GM18867 (cell line): Measurements from ENCODE around the gene ZNF280B.
"Not testable (repeated sequence)": the region's sequence is repeated elsewhere in the genome, so short reads cannot be mapped to it uniquely, and the experiment has no call there.

ENCODE experiments used
- ATAC-seq: cut with Tn5 transposase; IDR thresholded peaks from one replicate; pipeline ENCODE4 v1.9.1; 2021; ENCODE audit warnings: mild to moderate bottlenecking, moderate library complexity; ENCODE audit not compliant: unreplicated experiment

Gene ZNF280B

GRCh38 chr22:22536515-22536914 is 28.0 kb upstream of the ZNF280B start:
- no peak for ATAC-seq

DNA sequence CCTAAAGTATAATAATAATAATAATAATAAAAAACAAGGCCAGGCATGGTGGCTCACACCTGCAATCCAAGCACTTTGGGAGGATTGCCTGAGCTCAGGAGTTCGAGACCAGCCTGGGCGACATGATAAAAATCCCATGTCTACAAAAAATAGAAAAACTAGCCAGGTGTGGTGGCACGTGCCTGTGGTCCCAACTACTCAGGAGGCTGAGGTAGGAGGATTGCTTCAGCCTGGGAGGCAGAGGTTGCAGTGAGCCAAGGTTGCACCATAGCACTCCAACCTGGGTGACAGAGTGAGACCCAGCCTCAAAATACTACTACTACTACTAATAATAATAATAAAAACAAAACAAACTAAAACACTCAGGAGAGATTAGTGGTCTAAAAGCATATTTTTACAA is 27.1 kb upstream of the ZNF280B start:
- no peak for ATAC-seq

- no peak for ATAC-seq
These were observed 26.3 kb upstream of the ZNF280B start for GRCh38 chr22:22534604-22535415.

DNA sequence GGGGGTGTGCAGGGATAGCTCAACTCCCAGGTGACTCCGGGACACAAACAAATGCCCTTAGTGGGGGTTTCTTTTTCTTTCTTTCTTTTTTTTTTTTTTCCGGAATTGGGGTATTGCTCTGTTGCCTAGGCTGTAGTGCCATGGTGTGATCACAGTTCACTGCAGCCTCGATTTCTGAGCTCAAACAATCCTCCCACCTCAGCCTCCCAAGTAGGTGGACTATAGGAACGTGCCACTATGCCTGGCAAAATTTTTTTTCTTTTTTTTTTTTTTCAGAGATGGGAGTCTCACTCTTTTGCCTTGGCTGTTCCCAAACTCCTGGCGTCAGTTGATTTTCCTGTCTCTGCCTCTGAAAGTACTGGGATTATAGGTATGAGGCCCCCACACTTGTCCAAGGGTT is 25.3 kb upstream of the ZNF280B start:
- no peak for ATAC-seq

DNA sequence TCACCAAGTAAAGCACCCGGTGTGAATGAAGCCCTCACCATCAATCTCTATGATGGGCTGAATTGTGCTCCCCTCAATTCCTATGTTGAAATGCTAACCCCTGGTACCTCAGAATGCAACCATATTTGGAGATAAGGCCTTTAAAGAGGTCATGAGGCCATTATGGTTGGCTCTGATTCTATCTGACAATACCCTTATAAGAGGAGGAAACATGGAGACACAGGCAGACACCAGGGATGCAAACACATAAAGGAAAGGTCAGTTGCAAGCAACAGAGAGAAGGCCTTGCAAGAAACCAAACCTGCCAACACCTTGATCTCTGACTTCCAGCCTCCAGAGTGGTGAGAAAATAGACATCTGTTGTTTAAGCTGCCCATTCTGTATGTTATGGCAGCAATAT is 24.9 kb upstream of the ZNF280B start:
- ATAC-seq = no peak

DNA sequence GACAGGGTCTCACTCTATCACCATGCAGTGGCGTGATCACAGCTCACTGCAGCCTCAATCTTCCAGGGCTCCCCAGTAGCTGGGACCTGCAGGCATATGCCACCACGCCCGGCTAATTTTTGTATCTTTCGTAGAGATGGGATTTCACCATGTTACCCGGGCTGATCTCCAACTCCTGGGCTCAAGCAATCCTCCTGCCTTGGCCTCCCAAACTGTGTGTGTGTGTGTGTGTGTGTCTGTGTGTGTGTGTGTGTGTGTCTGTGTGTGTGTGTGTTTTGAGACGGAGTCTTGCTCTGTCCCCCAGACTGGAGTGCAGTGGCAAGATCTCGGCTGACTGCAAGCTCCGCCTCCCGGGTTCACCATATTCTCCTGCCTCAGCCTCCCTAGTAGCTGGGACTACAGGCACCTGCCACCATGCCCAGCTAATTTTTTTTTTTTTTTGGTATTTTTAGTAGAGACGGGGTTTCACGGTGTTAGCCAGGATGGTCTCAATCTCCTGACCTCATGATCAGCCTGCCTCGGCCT is 24.1 kb upstream of the ZNF280B start:
- ATAC-seq = not testable (repeated sequence)

DNA sequence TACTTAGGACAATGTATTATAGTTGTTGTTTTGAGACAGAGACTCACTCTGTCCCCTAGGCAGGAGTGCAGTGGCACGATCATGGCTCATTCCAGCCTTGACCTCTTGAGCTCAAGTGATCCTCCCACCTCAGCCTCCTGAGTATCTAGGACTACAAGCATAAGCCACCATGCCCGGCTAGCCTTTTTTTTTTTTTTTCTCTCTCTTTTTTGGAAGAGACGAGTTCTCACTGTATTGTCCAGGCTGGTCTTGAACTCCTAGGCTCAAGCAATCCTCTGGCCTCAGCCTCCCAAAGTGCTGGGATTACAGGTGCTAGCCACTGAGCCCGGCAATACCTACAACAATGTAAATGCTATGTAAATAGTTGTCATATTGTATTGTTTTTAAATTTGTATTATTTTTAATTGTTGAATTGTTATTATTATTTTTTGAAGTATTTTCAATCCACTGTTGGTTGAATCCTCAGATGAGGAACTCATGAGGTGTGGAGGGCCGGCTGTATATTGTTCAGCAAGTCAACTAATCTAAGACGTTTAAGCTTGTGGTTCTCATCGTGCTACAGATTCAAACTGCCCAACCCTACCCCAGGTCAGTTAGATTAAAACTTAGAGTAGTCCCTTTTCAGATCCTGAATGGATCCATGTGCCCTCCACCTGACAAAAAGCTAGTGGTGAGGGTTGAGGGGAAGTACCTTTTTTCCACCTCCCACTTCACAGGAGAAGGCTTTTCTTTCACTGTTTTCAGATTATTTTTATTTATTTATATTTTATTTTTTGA is 23.4 kb upstream of the ZNF280B start:
- ATAC-seq = no peak

GRCh38 chr22:22528780-22529179 is 20.2 kb upstream of the ZNF280B start:
- no peak for ATAC-seq

- no peak for ATAC-seq
These were observed 18.8 kb upstream of the ZNF280B start for GRCh38 chr22:22527312-22527711.

DNA sequence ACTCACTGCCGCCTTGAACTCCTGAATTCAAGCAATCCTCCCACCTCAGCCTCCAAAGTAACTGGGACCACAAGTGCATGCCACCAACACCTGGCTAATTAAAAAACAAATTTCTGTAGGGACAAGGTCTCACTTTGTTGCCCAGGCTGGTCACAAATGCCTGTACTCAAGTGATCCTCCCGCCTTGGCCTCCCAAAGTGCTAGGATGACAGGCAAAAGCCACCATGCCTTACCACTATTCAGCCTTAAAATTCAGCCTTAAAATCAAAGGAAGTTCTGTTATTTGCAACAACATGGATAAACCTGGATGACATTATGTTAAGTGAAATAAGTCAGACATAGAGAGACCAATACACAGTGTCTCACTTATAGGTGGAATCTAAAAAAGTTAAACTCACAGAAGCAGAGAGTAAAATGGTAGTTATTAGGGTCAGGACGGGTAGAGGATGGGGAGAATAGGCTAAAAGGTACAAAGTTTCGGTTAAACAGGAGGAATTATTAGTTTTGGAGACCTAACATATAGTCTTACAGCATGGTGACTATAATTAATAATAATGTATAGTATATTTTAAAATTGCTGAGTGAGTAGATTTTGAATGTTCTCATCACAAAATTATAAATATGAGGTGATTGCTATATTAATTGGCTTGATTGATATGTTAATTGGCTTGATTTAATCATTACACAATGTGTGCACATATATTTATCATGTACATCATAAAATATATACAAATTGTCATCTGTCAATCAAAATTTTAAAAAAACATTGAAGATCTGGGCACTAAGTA is 17.8 kb upstream of the ZNF280B start:
- no peak for ATAC-seq

GRCh38 chr22:22523494-22523893 is 15.0 kb upstream of the ZNF280B start:
- no peak for ATAC-seq

DNA sequence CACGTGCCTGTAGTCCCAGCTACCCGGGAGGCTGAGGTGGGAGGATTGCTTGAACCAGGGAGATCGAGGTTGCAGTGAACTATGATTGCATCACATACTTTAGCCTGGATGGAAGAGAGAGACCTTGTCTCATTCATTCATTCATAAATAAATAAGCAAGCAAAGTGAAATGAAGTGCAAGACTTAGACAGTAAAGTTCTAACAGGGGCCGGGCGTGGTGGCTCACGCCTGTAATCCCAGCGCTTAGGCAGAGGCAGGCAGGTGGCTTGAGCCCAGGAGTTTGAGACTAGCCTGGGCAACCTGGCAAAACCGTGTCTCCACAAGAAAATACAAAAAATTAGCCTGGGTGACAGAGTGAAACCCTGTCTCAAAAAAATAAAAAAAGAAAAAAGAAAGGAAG is 13.1 kb upstream of the ZNF280B start:
- no peak for ATAC-seq

- no peak for ATAC-seq
These were observed 12.4 kb upstream of the ZNF280B start for GRCh38 chr22:22520667-22521602.

DNA sequence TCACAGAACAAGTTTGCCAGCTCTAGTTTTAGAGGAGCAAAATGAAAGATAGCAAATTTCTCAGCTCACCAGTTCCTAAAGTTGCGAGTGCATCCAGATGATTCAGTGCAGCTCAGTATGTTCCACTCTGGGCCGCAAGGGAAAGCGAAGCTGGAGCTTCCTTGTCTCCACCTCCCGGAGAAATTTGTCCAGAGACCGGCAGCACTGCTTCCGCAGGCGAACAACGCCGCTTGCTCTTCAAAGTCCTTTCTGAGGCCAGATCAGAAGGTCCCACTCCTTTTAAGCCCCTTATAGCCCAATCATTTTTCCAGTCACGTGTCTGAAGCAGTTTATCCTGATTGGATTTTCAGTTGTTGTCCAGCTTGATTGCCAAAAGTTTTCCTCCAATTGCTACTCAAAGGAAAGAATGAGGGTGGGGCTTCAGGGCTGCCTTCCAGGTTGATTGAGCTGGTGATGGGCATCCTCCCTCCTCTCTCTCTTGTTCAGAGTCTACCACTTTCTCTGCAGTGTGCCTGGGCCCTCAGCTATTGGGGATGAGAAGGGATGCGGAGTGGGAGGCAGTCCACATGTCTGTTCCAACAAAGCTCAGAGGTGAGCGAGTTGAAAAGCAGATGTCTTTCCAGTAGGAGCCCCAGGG is 11.6 kb upstream of the ZNF280B start, which contains the start of gene ZNF280A:
TSS of gene ZNF280A (minus strand) at position 251 of the 637 bp plus-strand sequence. CDS start 4,640 bp downstream, outside the sequence.
- ATAC-seq = no peak

GRCh38 chr22:22519591-22519990 is 11.0 kb upstream of the ZNF280B start:
- no peak for ATAC-seq

DNA sequence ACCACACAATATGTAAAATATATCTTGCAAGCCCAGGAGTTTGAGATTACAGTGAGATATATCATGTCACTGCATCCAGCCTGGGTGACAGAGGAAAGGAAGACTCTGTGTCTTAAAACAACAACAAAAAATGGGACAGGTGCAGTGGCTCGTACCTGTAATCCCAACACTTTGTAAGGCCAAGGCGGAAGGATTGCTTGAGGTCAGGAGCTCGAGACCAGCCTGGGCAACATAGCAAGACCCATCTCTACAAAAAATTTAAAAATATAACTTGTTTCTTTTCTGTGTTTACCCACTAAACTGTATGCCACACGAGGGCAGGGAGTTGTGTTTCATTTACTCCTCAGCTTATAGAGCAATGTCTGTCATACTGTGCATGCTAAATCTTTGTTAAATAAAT is 8.4 kb upstream of the ZNF280B start:
- no peak for ATAC-seq

DNA sequence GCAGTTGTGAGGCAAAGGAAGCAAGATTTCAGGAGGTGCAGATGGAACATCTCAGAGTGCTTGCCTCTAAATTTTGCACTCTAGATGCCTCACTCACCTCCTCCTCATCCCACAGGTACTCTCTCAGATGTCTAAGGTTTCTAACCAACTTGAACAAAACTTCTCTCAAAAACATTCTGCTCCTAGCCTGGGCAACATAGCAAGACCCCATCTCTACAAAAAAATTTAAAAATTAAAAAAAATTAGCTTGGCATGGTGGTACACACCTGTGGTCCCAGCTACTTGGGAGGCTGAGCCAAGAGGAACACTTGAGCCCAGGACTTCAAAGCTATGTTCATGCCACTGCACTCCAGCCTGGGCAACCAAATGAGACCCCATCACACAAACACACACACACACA is 7.3 kb upstream of the ZNF280B start:
- ATAC-seq = no peak

DNA sequence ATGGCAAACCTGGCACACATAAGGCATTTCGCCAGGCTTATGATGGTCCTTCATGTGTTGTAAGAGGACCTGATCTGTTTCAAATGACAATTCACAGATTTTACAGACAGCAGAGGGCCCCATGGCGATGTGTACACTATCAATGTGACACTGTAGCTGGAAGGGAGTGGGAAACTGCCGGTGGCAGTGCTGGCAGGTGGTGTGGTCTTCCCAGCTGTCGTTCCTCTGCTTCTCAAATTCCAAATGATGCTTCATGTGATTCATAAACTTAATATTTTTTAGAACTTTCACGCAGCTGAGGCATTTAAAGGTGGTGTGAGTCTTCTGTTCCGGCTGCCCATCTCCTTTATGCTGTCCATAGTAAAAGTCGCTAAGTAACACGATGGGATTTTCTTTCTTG is 5.9 kb upstream of the ZNF280B start:
- not testable (repeated sequence) for ATAC-seq

DNA sequence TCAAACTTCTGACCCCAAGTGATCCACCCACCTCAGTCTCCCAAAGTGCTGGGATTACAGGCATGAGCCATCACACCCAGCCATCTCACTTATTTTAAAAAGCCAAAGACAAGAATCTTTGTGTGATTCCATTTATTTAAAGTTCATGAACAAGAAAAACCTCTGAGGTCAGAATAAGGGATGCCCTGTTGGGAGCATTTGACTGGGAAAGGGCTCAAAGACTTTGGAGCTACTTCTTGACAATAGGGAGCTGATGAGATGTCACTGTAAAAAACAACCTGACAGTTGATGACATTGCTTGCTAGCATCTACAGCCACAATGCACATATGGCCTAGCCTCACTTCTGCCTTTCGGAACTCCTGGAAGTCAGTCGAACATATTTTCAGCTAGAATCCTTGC is 5.1 kb upstream of the ZNF280B start:
- ATAC-seq = no peak

- ATAC-seq = no peak
These were observed 4.4 kb upstream of the ZNF280B start for GRCh38 chr22:22512951-22513350.
